GM23338 (cell line): ENCODE measurements around the gene NRL. TPM values are rescaled to one million over a fixed set of nuclear protein-coding genes. Genes with fewer than 3 reads are reported as not detected.

Source experiments
- ATAC-seq: fragments of 200-7000 bp; cut with Tn5 transposase; 3 replicates; pipeline ENCODE4 v1.9.1; 2020
- DNase-seq: peaks from one replicate; pipeline ENCODE4 v3.0.0-alpha.2; 2015; ENCODE audit warnings: low spot score
- H2AFZ ChIP-seq: fragments of 200-600 bp; sonication (generic); 2 replicates; pipeline ENCODE4 v1.8.0; 2016; ENCODE audit warnings: antibody characterized with exemption, mild to moderate bottlenecking, moderate library complexity
- H3F3A ChIP-seq: fragments of 200-600 bp; sonication (generic); replicated peaks from 2 replicates; pipeline ENCODE4 v1.8.0; 2017; ENCODE audit warnings: antibody characterized with exemption, mixed run types, low read depth
- H3K27ac ChIP-seq: fragments of 200-600 bp; sonication (generic); 2 replicates; pipeline ENCODE4 v1.6.1; 2016; ENCODE audit warnings: low read depth
- H3K27me3 ChIP-seq: fragments of 200-600 bp; sonication (generic); 2 replicates; pipeline ENCODE4 v1.8.0; 2016; ENCODE audit warnings: mild to moderate bottlenecking, mixed run types, moderate library complexity; ENCODE audit not compliant: insufficient read depth
- H3K36me3 ChIP-seq: fragments of 200-600 bp; sonication (generic); 2 replicates; pipeline ENCODE4 v1.8.0; 2016; ENCODE audit warnings: mild to moderate bottlenecking; ENCODE audit not compliant: insufficient read depth
- H3K4me1 ChIP-seq: fragments of 200-600 bp; sonication (generic); 2 replicates; pipeline ENCODE4 v1.8.0; 2016; ENCODE audit warnings: mild to moderate bottlenecking, moderate library complexity; ENCODE audit not compliant: insufficient read depth
- H3K4me2 ChIP-seq: fragments of 200-600 bp; sonication (generic); 2 replicates; pipeline ENCODE4 v1.7.1; 2017; ENCODE audit warnings: mixed run types
- H3K4me3 ChIP-seq: fragments of 200-600 bp; sonication (generic); 2 replicates; pipeline ENCODE4 v1.6.1; 2016; ENCODE audit warnings: mixed run types
- H3K79me2 ChIP-seq: fragments of 200-600 bp; sonication (generic); replicated peaks from 2 replicates; pipeline ENCODE4 v1.8.0; 2017; ENCODE audit warnings: mild to moderate bottlenecking; ENCODE audit not compliant: insufficient read depth
- H3K9me2 ChIP-seq: fragments of 200-600 bp; sonication (generic); 2 replicates; pipeline ENCODE4 v1.8.0; 2017; ENCODE audit not compliant: insufficient read depth
- H4K20me1 ChIP-seq: fragments of 200-600 bp; sonication (generic); replicated peaks from 2 replicates; pipeline ENCODE4 v1.8.0; 2017; ENCODE audit warnings: mild to moderate bottlenecking; ENCODE audit not compliant: insufficient read depth
- H3K27ac Mint-ChIP-seq: 2 replicates; pipeline ENCODE4 v1.8.0; 2020; ENCODE audit warnings: inconsistent platforms, mild to moderate bottlenecking, moderate library complexity, mixed read lengths
- H3K27me3 Mint-ChIP-seq: 3 replicates; pipeline ENCODE4 v1.8.0; 2022; ENCODE audit warnings: low read depth, mild to moderate bottlenecking, moderate library complexity, mixed read lengths, inconsistent platforms; ENCODE audit not compliant: insufficient read depth, poor library complexity
- H3K36me3 Mint-ChIP-seq: 3 replicates; pipeline ENCODE4 v1.8.0; 2021; ENCODE audit warnings: low read depth, mild to moderate bottlenecking, inconsistent platforms, moderate library complexity, mixed read lengths
- H3K4me1 Mint-ChIP-seq: 3 replicates; pipeline ENCODE4 v1.8.0; 2020; ENCODE audit warnings: mild to moderate bottlenecking, inconsistent platforms, mixed read lengths
- H3K4me3 Mint-ChIP-seq: 3 replicates; pipeline ENCODE4 v1.8.0; 2021; ENCODE audit warnings: moderate library complexity, mild to moderate bottlenecking, inconsistent platforms, mixed read lengths
- H3K9me3 Mint-ChIP-seq: 3 replicates; pipeline ENCODE4 v1.8.0; 2020; ENCODE audit warnings: moderate library complexity, mild to moderate bottlenecking, inconsistent platforms, mixed read lengths
- CREB1 ChIP-seq: fragments of 250-450 bp; sonication (Bioruptor Pico); IDR thresholded peaks from 2 replicates; pipeline ENCODE4 v1.5.0; 2020; ENCODE audit warnings: low read depth, mild to moderate bottlenecking, moderate library complexity
- EZH2 ChIP-seq: fragments of 200-600 bp; sonication (generic); IDR thresholded peaks from one replicate; pipeline ENCODE4 v1.8.0; 2017; ENCODE audit warnings: antibody characterized with exemption, mild to moderate bottlenecking, low read depth; ENCODE audit not compliant: unreplicated experiment
- EZH2phosphoT487 ChIP-seq: fragments of 200-600 bp; sonication (generic); IDR thresholded peaks from one replicate; pipeline ENCODE4 v1.8.1; 2018; ENCODE audit warnings: antibody characterized with exemption; ENCODE audit not compliant: unreplicated experiment
- JUNB ChIP-seq: IDR thresholded peaks from one replicate; pipeline ENCODE4 v1.6.1; 2016; ENCODE audit warnings: antibody characterized with exemption; ENCODE audit not compliant: unreplicated experiment
- NANOG ChIP-seq: IDR thresholded peaks from 2 replicates; pipeline ENCODE4 v1.6.1; 2016; ENCODE audit warnings: antibody characterized with exemption, borderline replicate concordance
- POLR2AphosphoS5 ChIP-seq: IDR thresholded peaks from 2 replicates; pipeline ENCODE4 v1.6.1; 2016; ENCODE audit warnings: antibody characterized with exemption, low read depth
- REST ChIP-seq: IDR thresholded peaks from one replicate; pipeline ENCODE4 v1.6.1; 2018; ENCODE audit warnings: antibody characterized with exemption; ENCODE audit not compliant: unreplicated experiment
- STAT1 ChIP-seq: IDR thresholded peaks from one replicate; pipeline ENCODE4 v1.6.1; 2016; ENCODE audit warnings: antibody characterized with exemption; ENCODE audit not compliant: unreplicated experiment
- ZNF114 ChIP-seq: fragments of 250-450 bp; sonication (Bioruptor Pico); IDR thresholded peaks from 2 replicates; pipeline ENCODE4 v1.5.0; 2020; ENCODE audit warnings: mild to moderate bottlenecking, moderate library complexity
- ZNF331 ChIP-seq: fragments of 250-450 bp; sonication (Bioruptor Pico); IDR thresholded peaks from 2 replicates; pipeline ENCODE4 v1.5.0; 2020; ENCODE audit warnings: low read depth, mild to moderate bottlenecking, moderate library complexity
- ZNF462 ChIP-seq: fragments of 250-450 bp; sonication (Bioruptor Pico); IDR thresholded peaks from 2 replicates; pipeline ENCODE4 v1.5.0; 2020; ENCODE audit warnings: mild to moderate bottlenecking, moderate library complexity
- polyA plus RNA-seq: library from polyadenylated mRNA; unstranded; fragments of >200 nt; fragmentation: Nextera tagmentation; extraction: Ambion mirVana; gene quantifications from 2 replicates; pipeline ENCODE4 v1.2.1, GENCODE V29; 2016
- total RNA-seq: library from RNA; depleted of rRNA; stranded (reverse); fragments of >200 nt; shearing (Covaris generic); gene quantifications from 2 replicates; pipeline ENCODE4 v1.2.3, GENCODE V29; 2014
- TF ChIP-seq, protein P1 (sequence below): IDR thresholded peaks from 2 replicates; pipeline ENCODE4 v1.6.1; 2016; ENCODE audit warnings: antibody characterized with exemption
- TF ChIP-seq, protein P2 (sequence below), 2 experiments: fragments of 200-600 bp in 1 of 2; sonication (generic) in 1 of 2; conservative IDR thresholded peaks; 2 replicates each; pipeline versions ENCODE4 v1.5.1 to v1.6.1; 2016 to 2017; ENCODE audit warnings: antibody characterized with exemption in 2 of 2, low read depth in 2 of 2, mild to moderate bottlenecking in 2 of 2, moderate library complexity in 1 of 2

NRL gene
- total and polyA plus RNA-seq, 2 experiments from 2014 or later: 1.8 to 2.2 TPM

DNA sequence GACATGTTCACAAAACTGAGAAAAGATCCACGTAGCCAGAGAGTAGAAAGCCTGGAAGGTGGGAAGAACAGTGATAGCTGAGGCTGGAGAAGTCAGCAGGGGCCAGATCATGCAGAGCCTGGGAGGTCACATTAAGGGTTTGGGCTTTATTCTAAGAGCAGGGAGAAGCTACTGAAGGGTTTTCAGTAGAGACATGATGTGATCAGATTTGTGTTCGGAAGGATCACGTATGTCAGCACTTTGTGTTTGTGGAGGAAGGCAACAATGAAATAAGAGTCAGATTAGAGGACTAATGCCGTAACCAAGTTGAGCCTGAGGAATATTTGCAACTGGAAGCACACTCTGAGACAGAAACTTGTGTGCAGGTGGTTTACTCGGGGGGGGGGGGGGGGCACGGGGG is 24.9 kb downstream of the NRL start:
- Histone ChIP-seq H3K4me1 (peaks cover 10% of the 10 kb centered on the region), H3K4me3 (no peak overlapping the region), H3K27me3 (no peaks in the 10 kb centered on the region), H3K79me2 (peaks cover 6% of the 10 kb centered on the region), H3K9me2 (peaks cover 8% of the 10 kb centered on the region), H3K4me2 (no peak overlapping the region), H3K27ac (no peak overlapping the region), H4K20me1 (no peaks in the 10 kb centered on the region), H2AFZ (no peak overlapping the region), H3K36me3 (no peaks in the 10 kb centered on the region), H3F3A (peaks cover 10% of the 10 kb centered on the region)
- Mint-ChIP-seq H3K4me1 (peaks cover 26% of the 10 kb centered on the region), H3K9me3 (peaks cover 3% of the 10 kb centered on the region; the same call in 2 of the 3 replicates), H3K27me3 (peaks cover 22% of the 10 kb centered on the region), H3K27ac (no peak overlapping the region), H3K36me3 (peaks cover 12% of the 10 kb centered on the region), H3K4me3 (no peak overlapping the region)
- ATAC-seq: no peak
- TF ChIP-seq, protein P1, sequence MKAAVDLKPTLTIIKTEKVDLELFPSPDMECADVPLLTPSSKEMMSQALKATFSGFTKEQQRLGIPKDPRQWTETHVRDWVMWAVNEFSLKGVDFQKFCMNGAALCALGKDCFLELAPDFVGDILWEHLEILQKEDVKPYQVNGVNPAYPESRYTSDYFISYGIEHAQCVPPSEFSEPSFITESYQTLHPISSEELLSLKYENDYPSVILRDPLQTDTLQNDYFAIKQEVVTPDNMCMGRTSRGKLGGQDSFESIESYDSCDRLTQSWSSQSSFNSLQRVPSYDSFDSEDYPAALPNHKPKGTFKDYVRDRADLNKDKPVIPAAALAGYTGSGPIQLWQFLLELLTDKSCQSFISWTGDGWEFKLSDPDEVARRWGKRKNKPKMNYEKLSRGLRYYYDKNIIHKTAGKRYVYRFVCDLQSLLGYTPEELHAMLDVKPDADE: no peak
- TF ChIP-seq ZNF331: no peak
- TF ChIP-seq CREB1: no peak
- TF ChIP-seq POLR2AphosphoS5: no peak
- TF ChIP-seq ZNF114 (CRISPR knock-in tag): no peak
- no peak for TF ChIP-seq NANOG
- TF ChIP-seq STAT1: no peak
- no peak for TF ChIP-seq REST
- TF ChIP-seq ZNF462 (CRISPR knock-in tag): no peak
- TF ChIP-seq JUNB: no peak
- no peak for TF ChIP-seq EZH2
- TF ChIP-seq, protein P2, sequence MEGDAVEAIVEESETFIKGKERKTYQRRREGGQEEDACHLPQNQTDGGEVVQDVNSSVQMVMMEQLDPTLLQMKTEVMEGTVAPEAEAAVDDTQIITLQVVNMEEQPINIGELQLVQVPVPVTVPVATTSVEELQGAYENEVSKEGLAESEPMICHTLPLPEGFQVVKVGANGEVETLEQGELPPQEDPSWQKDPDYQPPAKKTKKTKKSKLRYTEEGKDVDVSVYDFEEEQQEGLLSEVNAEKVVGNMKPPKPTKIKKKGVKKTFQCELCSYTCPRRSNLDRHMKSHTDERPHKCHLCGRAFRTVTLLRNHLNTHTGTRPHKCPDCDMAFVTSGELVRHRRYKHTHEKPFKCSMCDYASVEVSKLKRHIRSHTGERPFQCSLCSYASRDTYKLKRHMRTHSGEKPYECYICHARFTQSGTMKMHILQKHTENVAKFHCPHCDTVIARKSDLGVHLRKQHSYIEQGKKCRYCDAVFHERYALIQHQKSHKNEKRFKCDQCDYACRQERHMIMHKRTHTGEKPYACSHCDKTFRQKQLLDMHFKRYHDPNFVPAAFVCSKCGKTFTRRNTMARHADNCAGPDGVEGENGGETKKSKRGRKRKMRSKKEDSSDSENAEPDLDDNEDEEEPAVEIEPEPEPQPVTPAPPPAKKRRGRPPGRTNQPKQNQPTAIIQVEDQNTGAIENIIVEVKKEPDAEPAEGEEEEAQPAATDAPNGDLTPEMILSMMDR (conservative IDR thresholded peaks at IDR 0.05; ENCODE audit: low read depth in 2 of 2): no peak
- no peak for TF ChIP-seq EZH2phosphoT487
- no peak for DNase-seq
